GM12878 (cell line): ENCODE results near the gene HAPLN2. TPM values are rescaled to one million over a fixed set of nuclear protein-coding genes. Genes with fewer than 3 reads are reported as not detected.

ENCODE experiments used
- ATAC-seq: fragments of 200-7000 bp; cut with Tn5 transposase; 3 replicates; pipeline ENCODE4 v1.9.1; 2020; ENCODE audit warnings: mild to moderate bottlenecking, moderate library complexity
- BruUV-seq: library from RNA; stranded (reverse); fragments of 400-500 nt; replicated peaks from 2 replicates; lab custom pipeline; 2021; lab: Mats Ljungman, UMichigan
- CTCF ChIA-PET: fragments of 300-600 bp; sonication (Branson Sonifier 250); formaldehyde crosslinking; extraction: SDS; loops from one replicate; lab custom pipeline; 2021; ENCODE audit warnings: inconsistent platforms; lab: Yijun Ruan, JAX
- POLR2A ChIA-PET: fragments of 350-600 bp; formaldehyde crosslinking; extraction: SDS; loops from one replicate; lab custom pipeline; 2021; ENCODE audit warnings: inconsistent platforms; lab: Charles Lee
- RAD21 ChIA-PET: fragments of 300-600 bp; sonication (Branson Sonifier 250); formaldehyde crosslinking; loops from one replicate; lab custom pipeline; 2023; ENCODE audit warnings: antibody characterized with exemption; ENCODE audit not compliant: unreplicated experiment; lab: Charles Lee
- SMC1A ChIA-PET: fragments of 300-600 bp; sonication (Branson Sonifier 250); formaldehyde crosslinking; loops from one replicate; lab custom pipeline; 2023; ENCODE audit not compliant: unreplicated experiment, uncharacterized antibody; lab: Charles Lee
- DNase-seq: peaks from one replicate; pipeline ENCODE4 v3.0.0-alpha.2; 2011; ENCODE audit warnings: low read depth, low spot score
- FAIRE-seq: peaks from 3 replicates; lab custom pipeline; 2011; peaks lifted over from hg19 to GRCh38; lab: Jason Lieb, UNC
- H2AFZ ChIP-seq: 2 replicates; pipeline ENCODE4 v1.6.0; 2011; ENCODE audit warnings: low read depth, low read length, control low read depth; ENCODE audit not compliant: control insufficient read depth
- H3K27ac ChIP-seq: 2 replicates; pipeline ENCODE4 v1.5.1; 2011; ENCODE audit warnings: control low read depth; ENCODE audit not compliant: control insufficient read depth, insufficient read depth
- H3K27me3 ChIP-seq, 2 experiments: replicated peaks in 1 of 2; 2 replicates each; pipeline versions ENCODE4 v1.6.0 to v1.6.1; 2011; ENCODE audit warnings: low read length in 1 of 2; ENCODE audit not compliant: control insufficient read depth in 2 of 2, insufficient read depth in 2 of 2
- H3K36me3 ChIP-seq, 2 experiments: 2 replicates each; pipeline ENCODE4 v1.5.1; 2011; ENCODE audit warnings: low read length in 1 of 2; ENCODE audit not compliant: control insufficient read depth in 2 of 2, insufficient read depth in 2 of 2
- H3K4me1 ChIP-seq: 2 replicates; pipeline ENCODE4 v1.6.1; 2011; ENCODE audit warnings: mild to moderate bottlenecking, low read length, moderate library complexity, mixed read lengths; ENCODE audit not compliant: control insufficient read depth, insufficient read depth
- H3K4me2 ChIP-seq: 2 replicates; pipeline ENCODE4 v1.6.0; 2011; ENCODE audit warnings: control low read depth; ENCODE audit not compliant: control insufficient read depth, insufficient read depth
- H3K4me3 ChIP-seq: fragments of 200-600 bp; sonication (generic); 2 replicates; pipeline ENCODE4 v1.5.1; 2016
- H3K79me2 ChIP-seq: 2 replicates; pipeline ENCODE4 v1.6.0; 2011; ENCODE audit warnings: low read length; ENCODE audit not compliant: control insufficient read depth, insufficient read depth
- H3K9ac ChIP-seq: 2 replicates; pipeline ENCODE4 v1.8.0; 2011; ENCODE audit warnings: low read length, control low read depth, mixed read lengths; ENCODE audit not compliant: control insufficient read depth, insufficient read depth
- H3K9me3 ChIP-seq: replicated peaks from 3 replicates; pipeline ENCODE4 v1.5.1; 2011; ENCODE audit warnings: mild to moderate bottlenecking, low read length; ENCODE audit not compliant: control insufficient read depth, insufficient read depth
- H4K20me1 ChIP-seq: 2 replicates; pipeline ENCODE4 v1.6.0; 2011; ENCODE audit not compliant: control insufficient read depth, insufficient read depth
- CHD1 ChIP-seq: IDR thresholded peaks from 2 replicates; pipeline ENCODE4 v1.6.1; 2012; ENCODE audit warnings: low read depth, low read length, improper control_type of control experiment
- E4F1 ChIP-seq: fragments of 450-650 bp; IDR thresholded peaks from 2 replicates; pipeline ENCODE4 v1.6.1; 2018; ENCODE audit warnings: borderline replicate concordance, mild to moderate bottlenecking; ENCODE audit not compliant: partially characterized antibody
- IRF3 ChIP-seq: fragments of 450-650 bp; IDR thresholded peaks from 2 replicates; pipeline ENCODE4 v1.6.1; 2014; ENCODE audit warnings: mild to moderate bottlenecking
- NFXL1 ChIP-seq: fragments of 450-650 bp; IDR thresholded peaks from 2 replicates; pipeline ENCODE4 v1.6.1; 2017; ENCODE audit warnings: antibody characterized with exemption, mild to moderate bottlenecking, borderline replicate concordance
- NFYA ChIP-seq: IDR thresholded peaks from 2 replicates; pipeline ENCODE4 v1.6.1; 2011; ENCODE audit warnings: low read depth, mild to moderate bottlenecking, low read length, improper control_type of control experiment, borderline replicate concordance
- PBX3 ChIP-seq: IDR thresholded peaks from 2 replicates; pipeline ENCODE4 v1.6.1; 2011; ENCODE audit warnings: mild to moderate bottlenecking, low read depth, low read length, moderate library complexity; ENCODE audit not compliant: insufficient replicate concordance
- POU2F2 ChIP-seq: IDR thresholded peaks from 3 replicates; pipeline ENCODE4 v1.6.1; 2011; ENCODE audit warnings: low read depth, mild to moderate bottlenecking, low read length, borderline replicate concordance
- RAD51 ChIP-seq: fragments of 450-650 bp; IDR thresholded peaks from 2 replicates; pipeline ENCODE4 v1.6.1; 2016; ENCODE audit warnings: moderate library complexity, mild to moderate bottlenecking, inconsistent platforms
- REST ChIP-seq: IDR thresholded peaks from 2 replicates; pipeline ENCODE4 v1.6.1; 2012; ENCODE audit warnings: mild to moderate bottlenecking, low read depth, low read length
- TCF12 ChIP-seq: IDR thresholded peaks from 2 replicates; pipeline ENCODE4 v1.6.1; 2011; ENCODE audit warnings: low read depth, mild to moderate bottlenecking, low read length
- WGBS: methylation state at CpG from one replicate; pipeline ENCODE4 v1.1.6; 2016; ENCODE audit warnings: low lambda C conversion rate; ENCODE audit not compliant: insufficient replicate concordance, insufficient coverage; ENCODE audit errors: missing lambda C conversion rate; 5-methylcytosine and 5-hydroxymethylcytosine counted together
- in situ Hi-C: fragments of 300-500 bp; cut with MboI; formaldehyde crosslinking; loops from 9 replicates; pipeline ENCODE4 v1.14.3; 2018; ENCODE audit warnings: mixed read lengths
- intact Hi-C: fragments of 100-400 bp; cut with micrococcal nuclease; formaldehyde crosslinking; loops from one replicate; pipeline ENCODE4 v1.14.2; 2022; ENCODE audit not compliant: unreplicated experiment
- polyA plus RNA-seq, 11 experiments: library from polyadenylated mRNA; depleted of rRNA in 4 of 11; unstranded in 6 of 11; stranded (reverse) in 5 of 11; fragments of >200 nt; fragmentation: Nextera tagmentation in 4 of 11; fragmentation: Illumina TruSeq in 1 of 11; extraction: Ambion mirVana in 4 of 11; extraction: Trizol in 1 of 11; gene quantifications; 1 replicate in 1 of 11; 2 replicates in 10 of 11; pipeline versions ENCODE4 v1.2.1 to v1.2.3, GENCODE V29; 2011 to 2016; ENCODE audit warnings: inconsistent platforms in 2 of 11, missing spikeins in 2 of 11, low read depth in 1 of 11
- total RNA-seq, 4 experiments: library from RNA; depleted of rRNA in 3 of 4; stranded (reverse); fragments of >200 nt in 3 of 4; fragmentation: Illumina TruSeq in 1 of 4; extraction: Trizol in 1 of 4; gene quantifications; 2 replicates each; pipeline versions ENCODE4 v1.2.1 to v1.2.3, GENCODE V29; 2013 to 2021

Gene HAPLN2
- total and polyA plus RNA-seq, 10 of the 15 experiments (the other 5 are each of a cell fraction or from before 2014, with no cell fraction given), result 0.15 to 0.24 TPM; not detected in 8

- no peak for TF ChIP-seq E4F1
Measured at GRCh38 chr1:156667968-156668709, 48.9 kb downstream of the HAPLN2 start (continued).

GRCh38 chr1:156668801-156669637 is 49.8 kb downstream of the HAPLN2 start:
- ATAC-seq (no peak), DNase-seq (no peak), FAIRE-seq (no peak)
- H3K36me3 ChIP-seq, result no peaks in the 10 kb centered on the region
- in situ Hi-C loops, result no loop called here
- H3K27me3 ChIP-seq, result peaks cover 0 to 3% of the 10 kb centered on the region in 2 experiments; a peak in 2 of 4 replicates
- POLR2A ChIA-PET, result no interaction called here
- no peaks in the 10 kb centered on the region for H3K79me2 ChIP-seq
- SMC1A ChIA-PET, result no interaction called here
- CTCF ChIA-PET, result interaction anchor here (1.3 to 1.6 kb wide), 2 partner anchors 9 kb away, joined by 4 to 5 read pairs; no protein-coding TSS in a partner anchor
- no peak overlapping the region for H3K4me2 ChIP-seq
- H3K9ac ChIP-seq, result no peak overlapping the region
- H2AFZ ChIP-seq, result no peak overlapping the region
- no peaks in the 10 kb centered on the region for H3K9me3 ChIP-seq
- intact Hi-C loops, result loop anchor here (10.0 kb wide), 1 partner anchor 56 kb away; the partner anchor contains the start of genes ISG20L2 and METTL25B
- no peak overlapping the region for H3K27ac ChIP-seq
- 47% methylated on average over 17 of the region's 17 CpGs for WGBS
- RAD21 ChIA-PET, result no interaction called here
- H3K4me3 ChIP-seq, result no peak overlapping the region
- no TSS peak for BruUV-seq
- H4K20me1 ChIP-seq, result no peaks in the 10 kb centered on the region
- peaks cover 16% of the 10 kb centered on the region for H3K4me1 ChIP-seq
- TF ChIP-seq IRF3 (no peak), CHD1 (no peak), TCF12 (no peak), NFYA (no peak), REST (no peak), RAD51 (no peak), PBX3 (no peak), POU2F2 (no peak), NFXL1 (no peak)
